Caco-2 (cell line): Measurements from ENCODE around the gene RASSF3. TPM values are rescaled to one million over a fixed set of nuclear protein-coding genes. Genes with fewer than 3 reads are reported as not detected.

ENCODE experiments used
- BruUV-seq: library from RNA; stranded (reverse); fragments of 400-500 nt; replicated peaks from 2 replicates; lab custom pipeline; 2021; lab: Mats Ljungman, UMichigan
- CTCF ChIA-PET: fragments of 300-600 bp; sonication (Branson Sonifier 250); formaldehyde crosslinking; loops from one replicate; lab custom pipeline; 2022; ENCODE audit warnings: antibody characterized with exemption; lab: Charles Lee
- POLR2A ChIA-PET: fragments of 300-600 bp; sonication (Branson Sonifier 250); formaldehyde crosslinking; loops from one replicate; lab custom pipeline; 2022; ENCODE audit warnings: antibody characterized with exemption; lab: Charles Lee
- DNase-seq, 2 experiments: peaks; one replicate each; pipeline versions ENCODE4 v3.0.0 to v3.0.0-alpha.2; 2020 to 2022
- H3K27me3 ChIP-seq: replicated peaks from 2 replicates; pipeline ENCODE4 v1.6.0; 2011; ENCODE audit warnings: low read length; ENCODE audit not compliant: control insufficient read depth, insufficient read depth
- H3K36me3 ChIP-seq: 2 replicates; pipeline ENCODE4 v1.5.1; 2011; ENCODE audit warnings: low read length; ENCODE audit not compliant: control insufficient read depth, insufficient read depth
- H3K4me1 ChIP-seq: fragments of 250-450 bp; sonication (Bioruptor Pico); 2 replicates; pipeline ENCODE4 v1.5.1; 2020; ENCODE audit warnings: mild to moderate bottlenecking
- H3K4me3 ChIP-seq: 2 replicates; pipeline ENCODE4 v1.5.1; 2011; ENCODE audit warnings: low read depth, mild to moderate bottlenecking, control low read depth, low read length
- H3K9me3 ChIP-seq: fragments of 250-450 bp; sonication (Bioruptor Pico); 2 replicates; pipeline ENCODE4 v1.5.1; 2020; ENCODE audit warnings: mild to moderate bottlenecking, moderate library complexity
- H3K27ac Mint-ChIP-seq: one replicate; pipeline ENCODE4 v1.8.0; 2022; ENCODE audit warnings: mixed read lengths; ENCODE audit not compliant: unreplicated experiment
- H3K27me3 Mint-ChIP-seq: one replicate; pipeline ENCODE4 v1.8.0; 2022; ENCODE audit warnings: mixed read lengths; ENCODE audit not compliant: insufficient read depth, unreplicated experiment
- H3K36me3 Mint-ChIP-seq: one replicate; pipeline ENCODE4 v1.8.0; 2022; ENCODE audit warnings: mild to moderate bottlenecking, mixed read lengths; ENCODE audit not compliant: insufficient read depth, unreplicated experiment
- H3K4me1 Mint-ChIP-seq: one replicate; pipeline ENCODE4 v1.8.0; 2022; ENCODE audit warnings: low read depth, mixed read lengths; ENCODE audit not compliant: unreplicated experiment
- H3K4me3 Mint-ChIP-seq: one replicate; pipeline ENCODE4 v1.8.0; 2022; ENCODE audit warnings: mild to moderate bottlenecking, moderate library complexity, mixed read lengths; ENCODE audit not compliant: unreplicated experiment
- H3K9me3 Mint-ChIP-seq: one replicate; pipeline ENCODE4 v1.8.0; 2022; ENCODE audit warnings: mixed read lengths; ENCODE audit not compliant: unreplicated experiment
- CTCF ChIP-seq, 2 experiments: fragments of 200-600 bp in 1 of 2; IDR thresholded peaks; 1 replicate in 1 of 2; 2 replicates in 1 of 2; pipeline versions ENCODE4 v1.5.1 to v1.8.0; 2011 to 2022; ENCODE audit warnings: antibody characterized with exemption in 1 of 2, control low read depth in 1 of 2, inconsistent platforms in 1 of 2, low read depth in 1 of 2, low read length in 1 of 2, mild to moderate bottlenecking in 1 of 2, moderate library complexity in 1 of 2; ENCODE audit not compliant: insufficient read depth in 1 of 2, severe bottlenecking in 1 of 2, unreplicated experiment in 1 of 2
- intact Hi-C: fragments of 100-400 bp; cut with micrococcal nuclease; formaldehyde crosslinking; loops from one replicate; pipeline ENCODE4 v1.10.0; 2022; ENCODE audit not compliant: unreplicated experiment
- total RNA-seq: library from RNA; stranded (reverse); gene quantifications from 2 replicates; pipeline ENCODE4 v1.2.3, GENCODE V29; 2022

Gene RASSF3
- total RNA-seq, 1 experiment from 2014 or later: 25.7 TPM

- H3K27ac Mint-ChIP-seq: no peak overlapping the region
- no peaks in the 10 kb centered on the region for H3K36me3 Mint-ChIP-seq
- TF ChIP-seq CTCF (IDR thresholded peaks at IDR 0.05; ENCODE audit: insufficient read depth in 1 of 2, low read depth in 1 of 2, low read length in 1 of 2, severe bottlenecking in 1 of 2, unreplicated experiment in 1 of 2): no peak
- no peak for DNase-seq
- POLR2A ChIA-PET: no interaction called here
- Histone ChIP-seq H3K4me3 (no peak overlapping the region), H3K27me3 (no peaks in the 10 kb centered on the region), H3K36me3 (no peaks in the 10 kb centered on the region), H3K4me1 (peaks cover 56% of the 10 kb centered on the region), H3K9me3 (no peaks in the 10 kb centered on the region)
- no peaks in the 10 kb centered on the region for H3K27me3 Mint-ChIP-seq
- H3K4me3 Mint-ChIP-seq: no peak overlapping the region
- intact Hi-C loops: no loop called here
- no TSS peak for BruUV-seq
- H3K4me1 Mint-ChIP-seq: peaks cover 33% of the 10 kb centered on the region
- H3K9me3 Mint-ChIP-seq: no peaks in the 10 kb centered on the region
- CTCF ChIA-PET: no interaction called here
Measured at GRCh38 chr12:64663015-64663414, 52.7 kb downstream of the RASSF3 start.

GRCh38 chr12:64665514-64665913 is 55.2 kb downstream of the RASSF3 start:
- no peaks in the 10 kb centered on the region for H3K36me3 ChIP-seq
- BruUV-seq: no TSS peak
- TF ChIP-seq CTCF (IDR thresholded peaks at IDR 0.05; ENCODE audit: insufficient read depth in 1 of 2, low read depth in 1 of 2, low read length in 1 of 2, severe bottlenecking in 1 of 2, unreplicated experiment in 1 of 2): no peak
- H3K4me3 ChIP-seq: no peak overlapping the region
- peak overlapping the region; percentile 43 for H3K4me3 Mint-ChIP-seq
- peak; percentile 56 to 72 for DNase-seq
- peaks cover 50% of the 10 kb centered on the region for H3K4me1 Mint-ChIP-seq
- intact Hi-C loops: no loop called here
- ChIA-PET CTCF (interaction anchor here (0.7 to 0.8 kb wide), 2 partner anchors 32 to 129 kb away, joined by 3 read pairs; no protein-coding TSS in a partner anchor), POLR2A (no interaction called here)
- H3K9me3 Mint-ChIP-seq: no peaks in the 10 kb centered on the region
- H3K4me1 ChIP-seq: peaks cover 63% of the 10 kb centered on the region
- H3K27ac Mint-ChIP-seq: peak overlapping the region; percentile 46
- no peaks in the 10 kb centered on the region for H3K36me3 Mint-ChIP-seq
- no peaks in the 10 kb centered on the region for H3K27me3 Mint-ChIP-seq
- no peaks in the 10 kb centered on the region for H3K9me3 ChIP-seq
- H3K27me3 ChIP-seq: no peaks in the 10 kb centered on the region

GRCh38 chr12:64666054-64666914 is 56.0 kb downstream of the RASSF3 start:
- no peak for TF ChIP-seq CTCF (IDR thresholded peaks at IDR 0.05; ENCODE audit: insufficient read depth in 1 of 2, low read depth in 1 of 2, low read length in 1 of 2, severe bottlenecking in 1 of 2, unreplicated experiment in 1 of 2)
- CTCF ChIA-PET: interaction anchor here (0.7 to 0.8 kb wide), 2 partner anchors 31 to 130 kb away, joined by 3 read pairs; no protein-coding TSS in a partner anchor
- DNase-seq: no peak
- Mint-ChIP-seq H3K27ac (peak overlapping the region; percentile 46), H3K9me3 (no peaks in the 10 kb centered on the region), H3K36me3 (no peaks in the 10 kb centered on the region), H3K27me3 (no peaks in the 10 kb centered on the region), H3K4me1 (peaks cover 58% of the 10 kb centered on the region), H3K4me3 (peak overlapping the region; percentile 43)
- peaks cover 71% of the 10 kb centered on the region for H3K4me1 ChIP-seq
- no peak overlapping the region for H3K4me3 ChIP-seq
- POLR2A ChIA-PET: no interaction called here
- BruUV-seq: no TSS peak
- intact Hi-C loops: loop anchor here (1.0 kb wide), 2 partner anchors 10 to 41 kb away; no protein-coding TSS in a partner anchor
- no peaks in the 10 kb centered on the region for H3K9me3 ChIP-seq
- no peaks in the 10 kb centered on the region for H3K27me3 ChIP-seq
- no peaks in the 10 kb centered on the region for H3K36me3 ChIP-seq
